HL-60/S4 treated with retinoic acid at 250 ng/mL for 4 days and 3 days (cell line): ENCODE data around the gene CFAP54.
"Not testable (repeated sequence)": the region's sequence is repeated elsewhere in the genome, so short reads cannot be mapped to it uniquely, and the experiment has no call there.

Experiments used
- in situ Hi-C: fragments of 300-500 bp; cut with MboI; formaldehyde crosslinking; loops from 2 replicates; pipeline ENCODE4 v1.7.0; 2022; ENCODE audit warnings: low sequenced_read_pairs

Gene CFAP54

DNA sequence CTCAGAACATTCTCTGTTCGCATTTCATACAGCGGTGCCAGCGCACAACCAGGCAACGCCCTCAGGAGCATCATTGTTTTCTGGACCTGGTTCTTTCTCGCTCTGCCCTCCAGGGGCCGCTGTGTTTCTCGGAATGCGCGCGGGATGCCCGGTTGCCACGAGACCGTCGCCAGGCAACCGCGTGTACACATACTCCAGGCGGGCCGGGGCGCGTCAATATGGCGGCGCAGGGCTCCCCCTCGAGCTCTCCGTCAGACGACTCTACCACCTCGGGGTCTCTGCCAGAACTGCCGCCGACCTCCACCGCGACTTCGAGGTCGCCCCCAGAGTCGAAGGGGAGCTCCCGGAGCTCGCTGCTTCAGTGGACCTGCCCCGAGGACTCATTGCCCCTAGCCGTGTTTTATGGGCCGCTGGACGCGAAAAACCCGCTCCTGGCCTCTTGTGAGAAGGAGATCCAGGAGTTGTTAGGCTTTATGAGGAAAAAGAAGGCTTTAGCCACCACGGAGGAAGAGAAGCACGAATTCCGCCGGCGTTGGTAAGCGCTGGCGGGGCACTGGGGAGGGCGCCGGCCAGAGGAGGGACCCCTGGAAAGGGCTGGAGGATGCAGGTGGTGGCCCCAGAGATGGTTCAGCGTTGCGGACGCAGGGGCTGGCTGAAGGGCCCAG, at the start of gene CFAP54:
Gene CFAP54, plus strand, starts transcription at position 186 of the 665 bp plus-strand sequence. Its CDS starts 33 bp downstream, at position 219.
- in situ Hi-C loops = no loop called here

- in situ Hi-C loops = no loop called here
Observed at GRCh38 chr12:96441816-96442215, 47.6 kb upstream of the CFAP54 start.

GRCh38 chr12:96442906-96443305, 46.5 kb upstream of the CFAP54 start:
- in situ Hi-C loops = no loop called here

DNA sequence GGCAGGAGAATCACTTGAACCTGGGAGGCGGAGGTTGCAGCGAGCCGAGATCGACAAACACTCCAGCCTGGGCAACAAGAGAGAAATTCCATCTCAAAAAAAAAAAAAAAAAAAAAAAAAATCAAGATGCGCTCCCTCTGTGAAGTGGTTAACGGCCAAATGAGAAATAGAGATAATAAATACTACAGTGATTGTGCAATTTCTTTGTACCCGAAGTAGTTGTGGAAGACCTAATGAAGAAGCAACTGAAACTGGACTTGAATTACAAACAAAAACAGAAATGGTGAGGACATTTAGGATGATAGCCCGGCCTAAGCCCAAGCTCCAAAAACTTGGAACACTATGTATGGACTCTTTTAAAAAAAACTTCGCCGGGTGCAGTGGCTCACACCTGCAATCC, 45.0 kb upstream of the CFAP54 start:
- in situ Hi-C loops = no loop called here

GRCh38 chr12:96445691-96446583, 43.4 kb upstream of the CFAP54 start:
- in situ Hi-C loops = no loop called here

DNA sequence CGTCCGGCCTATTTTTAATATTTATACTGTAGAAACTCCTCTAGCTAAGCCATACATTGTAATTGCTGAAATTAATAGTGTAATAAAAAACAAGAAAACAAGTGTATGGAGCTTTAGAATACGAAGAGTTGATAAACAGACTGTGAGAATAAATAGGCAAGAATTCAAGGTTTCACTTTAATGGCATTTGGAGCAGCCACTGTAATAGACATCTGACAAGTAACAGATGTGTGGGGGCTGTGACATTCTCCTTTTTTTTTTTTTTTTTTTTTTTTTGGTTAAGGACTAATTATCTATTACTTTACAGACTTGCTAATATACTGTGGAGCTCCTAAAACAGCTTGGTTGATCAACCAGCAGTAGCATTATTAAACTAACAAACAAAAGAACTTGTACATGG, 42.1 kb upstream of the CFAP54 start:
- in situ Hi-C loops = no loop called here

- in situ Hi-C loops = no loop called here
Observed at GRCh38 chr12:96448300-96448699, 41.1 kb upstream of the CFAP54 start.

DNA sequence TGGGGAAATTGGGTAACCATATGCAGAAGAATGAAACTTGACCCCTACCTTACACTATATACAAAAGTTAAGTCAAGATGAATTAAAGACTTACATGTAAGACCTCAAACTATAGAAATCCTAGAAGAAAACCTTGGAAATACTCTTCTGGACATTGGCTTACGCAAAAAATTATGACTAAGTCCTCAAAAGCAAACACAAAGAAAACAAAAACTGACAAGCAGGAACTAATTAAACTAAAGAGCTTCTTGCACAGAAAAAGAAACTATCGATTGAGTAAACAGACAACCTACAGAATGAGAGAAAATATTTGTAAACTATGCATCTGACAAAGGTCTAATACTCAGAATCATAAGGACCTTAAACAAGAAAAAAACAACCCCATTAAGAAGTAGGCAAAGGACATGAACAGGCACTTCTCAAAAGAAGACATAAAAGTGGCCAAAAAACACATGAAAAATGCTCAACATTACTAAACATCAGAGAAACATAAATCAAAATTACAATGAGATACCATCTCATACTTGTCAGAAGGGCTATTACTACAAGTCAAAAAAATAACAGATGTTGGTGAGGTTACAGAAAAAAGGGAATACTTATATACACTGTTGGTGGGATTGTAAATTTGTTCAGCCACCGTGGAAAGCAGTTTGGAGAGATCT, 37.0 kb upstream of the CFAP54 start:
- in situ Hi-C loops = no loop called here

- in situ Hi-C loops = no loop called here
Observed at GRCh38 chr12:96454396-96454795, 35.0 kb upstream of the CFAP54 start.

DNA sequence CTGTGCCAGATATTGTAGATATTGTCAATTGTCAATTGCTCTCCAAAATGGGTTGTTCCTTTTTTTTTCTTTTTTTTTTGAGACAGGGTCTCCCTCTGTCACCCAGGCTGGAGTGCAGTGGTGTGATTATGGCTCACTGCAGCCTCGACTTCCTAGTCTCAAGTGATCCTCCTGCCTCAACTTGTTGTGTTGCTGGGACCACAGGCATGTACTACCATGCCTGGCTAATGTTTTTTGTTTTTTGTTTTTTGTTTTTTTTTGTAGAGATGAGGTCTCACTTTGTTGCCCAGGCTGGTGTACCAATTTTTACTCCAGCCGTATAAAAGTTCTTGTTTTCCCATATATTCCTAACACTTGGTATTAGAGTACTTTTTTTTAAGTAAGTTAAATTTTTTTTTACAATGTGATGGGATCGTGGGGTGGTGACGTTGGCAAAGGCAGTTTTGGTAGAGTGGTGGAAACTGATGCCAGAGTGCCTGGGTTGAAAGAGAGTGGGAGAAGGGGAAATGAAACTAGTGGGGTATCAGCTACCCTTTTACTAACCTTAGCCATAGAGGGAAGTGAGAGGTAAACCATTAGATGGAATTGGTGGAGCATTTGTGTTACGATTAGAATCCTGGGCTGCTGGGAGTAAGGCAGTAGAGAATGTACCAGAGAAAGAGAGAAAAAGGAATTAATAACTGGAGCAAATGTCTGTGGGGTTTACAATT, 33.0 kb upstream of the CFAP54 start:
- in situ Hi-C loops = no loop called here

DNA sequence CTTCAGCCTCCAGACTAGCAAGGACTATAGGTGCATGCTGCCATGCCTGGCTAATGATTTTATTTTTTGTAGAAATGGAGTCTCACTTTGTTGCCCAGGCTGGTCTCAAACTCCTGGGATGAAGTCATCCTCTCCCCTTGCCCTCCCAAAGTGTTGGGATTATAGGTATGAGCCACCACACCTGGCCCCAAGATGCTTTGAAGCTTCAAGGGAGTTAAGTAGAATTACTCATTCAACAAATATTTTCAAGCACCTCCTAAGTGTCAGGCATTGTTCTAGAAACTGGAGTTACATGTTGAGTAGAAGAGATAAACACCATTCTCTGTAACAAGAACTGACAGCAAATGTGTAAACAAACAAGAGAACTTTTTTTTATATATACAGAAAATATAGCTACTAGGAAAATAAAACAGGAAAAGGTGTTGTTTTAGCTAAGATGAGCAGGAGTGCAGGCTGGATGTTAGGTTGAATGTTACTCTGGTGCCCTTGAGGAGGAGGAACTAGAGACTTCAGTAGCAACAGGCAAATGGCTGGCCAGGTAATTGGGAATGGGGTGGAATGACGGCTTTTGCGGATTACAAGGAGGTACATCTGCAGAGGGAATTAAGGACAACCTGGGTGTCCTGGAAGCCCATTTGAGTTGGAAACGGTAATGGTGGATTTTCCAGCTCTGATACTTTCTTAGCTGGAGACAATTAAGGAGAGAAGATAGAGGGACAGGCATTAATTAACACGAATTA, 32.0 kb upstream of the CFAP54 start:
- in situ Hi-C loops = no loop called here

GRCh38 chr12:96459281-96459680, 30.1 kb upstream of the CFAP54 start:
- in situ Hi-C loops = not testable (repeated sequence)

DNA sequence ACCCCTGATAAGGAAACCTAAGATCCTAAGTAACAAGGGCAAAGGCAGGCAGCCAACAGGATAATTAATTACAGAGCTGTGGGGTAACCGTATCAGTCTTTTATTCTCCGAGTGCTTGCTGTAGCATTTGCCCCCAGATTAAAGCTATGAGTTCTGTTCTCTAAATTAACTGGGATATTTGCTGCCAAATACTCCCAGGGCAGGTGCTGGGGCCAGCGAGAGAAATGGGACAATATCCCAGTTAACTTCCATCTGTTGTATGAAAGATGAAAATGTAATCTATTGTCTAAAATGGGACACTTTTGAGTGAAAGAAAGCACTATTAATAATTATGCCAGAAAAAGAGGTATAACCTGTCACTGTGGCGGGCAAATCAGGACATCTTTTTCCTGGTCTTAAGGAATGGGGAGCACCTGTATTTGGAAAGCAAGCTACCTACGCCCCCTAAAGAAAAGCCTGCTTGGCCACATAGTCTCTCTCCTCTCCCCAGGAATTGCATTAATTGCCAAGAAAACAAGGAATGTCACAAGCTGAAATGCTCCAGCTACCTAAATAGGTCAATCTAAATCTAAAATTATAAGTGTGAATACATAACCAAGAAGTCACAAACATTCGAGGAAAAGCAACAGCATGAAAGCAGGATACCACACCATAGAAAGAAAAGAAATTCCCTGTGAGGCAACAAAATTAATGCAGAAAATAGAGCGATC, 26.7 kb upstream of the CFAP54 start:
- in situ Hi-C loops = no loop called here

DNA sequence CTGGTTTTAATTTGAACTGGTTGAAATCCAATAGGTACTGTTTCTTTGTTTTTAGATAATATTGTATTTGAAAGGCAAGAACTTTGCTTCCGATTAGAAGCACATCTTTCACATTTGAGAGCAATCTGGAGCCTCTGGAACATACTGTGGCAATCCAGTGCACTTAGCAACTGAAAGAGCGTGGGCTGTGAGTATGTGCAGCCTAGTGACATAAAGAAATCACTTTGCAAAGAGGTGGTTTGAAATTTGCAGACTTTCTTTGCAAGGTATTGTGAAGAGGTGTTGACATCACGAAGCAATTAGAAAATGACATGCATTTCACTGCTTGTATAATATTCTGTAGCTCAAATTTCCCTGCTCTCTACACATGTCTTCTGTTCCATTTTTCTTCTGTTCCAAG, 23.5 kb upstream of the CFAP54 start:
- in situ Hi-C loops = no loop called here

DNA sequence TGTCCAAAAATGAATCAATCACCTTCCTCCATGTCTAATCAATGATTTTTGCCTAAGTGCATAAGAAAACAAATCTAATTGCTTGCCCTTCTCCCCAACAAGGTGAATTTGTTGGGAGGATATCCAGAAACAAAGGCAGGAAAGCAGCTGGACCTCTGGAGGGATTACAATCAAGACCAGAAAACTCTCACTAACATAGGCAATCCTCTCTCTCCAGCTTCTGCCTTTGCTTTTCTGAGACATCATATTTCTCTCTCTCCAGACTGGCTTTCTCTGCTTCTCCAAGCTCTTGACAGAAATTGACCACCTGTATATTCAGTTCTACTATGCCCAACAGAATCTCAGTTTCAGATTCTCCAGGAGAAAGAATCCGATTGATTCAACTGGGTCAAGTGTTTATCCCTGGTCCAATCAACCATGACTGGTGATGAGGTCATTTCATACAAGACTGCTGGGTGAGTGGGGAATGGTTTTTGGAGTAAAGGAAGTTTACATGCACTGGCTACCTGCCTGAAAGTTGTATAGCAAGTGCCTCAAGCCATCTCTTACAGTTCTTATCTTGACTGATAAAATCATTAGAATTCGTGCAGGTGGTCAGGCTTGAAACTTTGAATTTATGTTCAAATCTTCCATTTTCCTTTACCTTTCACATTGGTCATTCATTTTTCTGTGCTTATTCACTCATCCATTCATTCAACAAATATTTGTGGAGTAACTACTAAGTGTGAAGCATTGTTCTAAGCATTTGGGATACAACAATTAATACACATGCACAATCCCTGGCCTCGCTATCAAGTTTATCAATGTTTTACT, 22.2 kb upstream of the CFAP54 start:
- in situ Hi-C loops = no loop called here

DNA sequence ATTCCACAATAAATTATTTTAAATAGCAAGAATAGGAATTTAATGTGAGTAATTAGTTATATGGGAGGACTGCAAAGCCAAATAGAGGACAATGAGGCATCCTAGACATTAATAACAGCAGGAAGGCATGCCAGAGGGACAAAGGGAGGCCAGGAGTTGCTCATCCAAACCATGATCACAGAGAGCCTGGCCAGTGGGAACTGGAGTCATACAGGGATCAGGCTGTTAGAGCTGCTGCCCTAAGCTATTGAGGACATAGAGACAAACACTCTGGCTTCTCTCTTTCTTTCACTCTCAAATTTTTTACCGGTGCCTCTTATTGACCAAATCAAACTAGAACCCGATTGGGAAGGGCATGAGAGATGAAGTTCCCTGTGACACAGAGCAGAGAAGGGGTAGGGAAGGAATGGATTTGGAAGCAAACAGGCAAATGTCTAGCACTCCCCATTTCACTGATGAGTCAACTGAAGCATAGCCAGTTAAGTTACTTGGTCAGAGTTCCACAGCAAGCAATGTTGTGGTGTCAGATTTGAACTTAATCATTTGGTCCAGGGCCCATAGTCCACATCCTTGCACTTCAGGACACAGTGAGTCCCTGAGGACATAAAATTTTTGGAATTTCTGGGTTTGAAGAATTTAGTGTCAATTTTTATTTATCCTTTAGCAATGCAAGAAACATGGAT, 17.9 kb upstream of the CFAP54 start:
- in situ Hi-C loops = no loop called here

DNA sequence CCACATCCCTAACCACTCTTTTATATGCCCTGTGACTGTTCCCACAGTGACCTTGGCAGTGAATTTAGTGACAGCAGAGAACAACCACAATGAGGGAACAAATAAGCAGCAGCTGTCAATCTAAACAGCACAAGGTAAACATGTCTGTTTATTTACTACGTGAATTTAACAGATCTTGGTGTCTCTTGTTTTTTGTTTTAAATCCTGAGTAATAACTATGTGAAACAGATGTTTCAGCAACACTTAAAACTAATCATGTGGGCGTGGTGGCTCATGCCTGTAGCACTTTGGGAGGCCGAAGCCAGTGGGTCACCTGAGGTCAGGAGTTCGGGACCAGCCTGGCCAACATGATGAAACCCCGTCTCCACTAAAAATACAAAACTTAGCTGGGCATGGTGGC, 17.0 kb upstream of the CFAP54 start:
- in situ Hi-C loops = no loop called here

DNA sequence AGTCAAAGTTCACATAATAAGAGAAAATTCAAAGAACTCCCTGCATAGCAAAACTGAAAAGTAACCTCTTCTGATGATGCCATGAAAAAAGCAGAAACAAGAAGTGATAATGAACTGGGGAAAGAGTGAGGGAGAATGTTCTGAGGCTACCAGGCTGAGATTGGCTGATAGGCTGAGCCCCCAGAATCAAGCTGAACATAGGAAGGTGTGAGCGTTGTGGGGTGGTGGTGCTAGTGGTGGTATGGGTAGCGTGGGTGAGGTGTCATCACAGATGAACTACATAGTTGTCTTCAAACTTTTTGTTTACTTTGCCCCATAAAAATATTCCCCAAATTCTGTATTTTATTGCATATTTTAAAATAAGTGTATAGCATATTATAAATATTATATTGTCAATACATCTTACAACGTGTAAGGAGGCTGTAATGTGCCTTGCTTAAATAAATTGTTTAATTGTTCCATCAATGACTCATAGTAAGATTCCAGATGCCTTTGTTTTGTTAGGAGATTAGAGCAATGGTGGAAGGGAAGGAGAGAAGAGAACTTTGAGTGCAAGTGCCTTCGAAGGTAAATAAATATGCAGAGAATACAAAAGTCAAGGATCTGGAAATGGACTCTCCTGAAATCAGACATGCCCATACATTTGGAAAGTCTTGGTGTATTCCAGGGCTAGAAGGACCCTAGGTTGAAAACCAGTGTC, 15.8 kb upstream of the CFAP54 start:
- in situ Hi-C loops = no loop called here
